ENCODE results near the gene RBCK1.

GRCh38 chr20:368915-369314, 39.2 kb upstream of the RBCK1 start:
- no peak for TF ChIP-seq POLR2AphosphoS5 (IDR thresholded peaks at IDR 0.05)
- TF ChIP-seq CTCF (IDR thresholded peaks at IDR 0.05) = no peak
- TF ChIP-seq EP300 (IDR thresholded peaks at IDR 0.05) = no peak
